NCI-H526 treated with DMSO at 0.1 percent for 48 hours (cell line): ENCODE measurements around the gene RIPPLY2.

Source experiments
- DNase-seq: peaks from one replicate; lab custom pipeline; 2025; lab: John Stamatoyannopoulos, UW

Gene RIPPLY2

GRCh38 chr6:83905648-83906047 lies 52.5 kb downstream of the RIPPLY2 start:
- no peak for DNase-seq
